DMS79 treated with DMSO at 0.1 percent for 48 hours (cell line): ENCODE data around the gene STBD1.
"Not testable (repeated sequence)": the region's sequence is repeated elsewhere in the genome, so short reads cannot be mapped to it uniquely, and the experiment has no call there.

Source experiments
- DNase-seq: peaks from one replicate; lab custom pipeline; 2025; lab: John Stamatoyannopoulos, UW

Gene STBD1

GRCh38 chr4:76283900-76284299, 22.6 kb upstream of the STBD1 start:
- DNase-seq, result no peak

GRCh38 chr4:76287811-76288210, 18.7 kb upstream of the STBD1 start:
- DNase-seq, result not testable (repeated sequence)

- no peak for DNase-seq
These were observed 13.8 kb upstream of the STBD1 start for GRCh38 chr4:76292730-76293129.

- DNase-seq, result no peak
These were observed 12.8 kb upstream of the STBD1 start for GRCh38 chr4:76293772-76294171.

- DNase-seq, result no peak
These were observed 10.2 kb upstream of the STBD1 start for GRCh38 chr4:76296286-76296820.

DNA sequence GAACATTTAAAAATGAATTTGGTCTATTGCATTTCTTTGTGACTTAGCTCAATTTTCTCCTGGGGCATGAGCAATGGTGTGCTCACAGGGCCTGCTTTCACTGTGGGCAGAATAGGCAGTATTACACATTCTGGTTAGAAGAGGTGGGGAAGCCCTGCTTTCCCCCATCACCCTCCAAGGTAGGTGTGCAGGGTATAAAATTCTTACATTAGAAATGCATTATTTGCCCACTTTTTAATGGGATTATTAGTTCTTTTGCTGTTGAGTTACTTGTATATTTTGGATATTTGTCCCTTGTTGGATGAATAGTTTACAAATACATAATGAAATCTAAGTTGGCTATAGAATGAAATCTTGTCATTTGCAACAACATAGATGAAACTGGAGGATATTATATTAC, 8.3 kb upstream of the STBD1 start:
- DNase-seq, result no peak

GRCh38 chr4:76300012-76300411, 6.5 kb upstream of the STBD1 start:
- DNase-seq, result no peak

DNA sequence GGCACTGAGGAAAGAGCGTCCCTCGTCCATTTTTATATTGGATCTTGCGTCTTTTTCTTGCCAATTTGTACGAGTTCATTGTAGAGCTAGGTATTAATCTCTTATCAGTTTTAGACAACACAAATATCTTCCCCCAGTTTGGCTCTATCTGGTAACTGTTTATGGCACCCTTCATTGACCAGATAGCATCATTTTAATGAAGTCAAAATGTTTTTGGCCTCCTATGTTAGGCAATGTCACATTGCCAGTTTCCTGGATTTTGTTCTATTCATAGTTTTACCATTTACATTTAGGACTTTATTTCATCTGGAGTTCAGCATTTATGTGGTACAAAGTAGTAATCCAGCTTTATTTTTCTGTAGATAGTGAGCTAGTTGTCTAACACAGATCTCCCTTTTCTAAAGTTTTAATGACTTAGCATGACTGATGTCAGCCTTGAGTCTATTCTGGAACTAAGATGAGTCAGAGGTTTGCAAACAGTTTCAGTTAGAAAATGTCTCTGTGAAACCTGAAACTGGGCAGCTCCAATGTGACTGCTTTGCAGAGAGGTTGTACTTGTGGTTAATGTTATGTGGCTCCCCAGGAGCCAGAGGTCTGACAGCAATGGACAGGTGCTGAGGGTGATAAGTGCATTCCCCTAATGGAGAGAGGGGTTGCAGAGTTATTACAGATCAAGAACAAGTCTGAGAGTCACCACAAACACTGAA, 5.3 kb upstream of the STBD1 start:
- peak; percentile 56 for DNase-seq

DNA sequence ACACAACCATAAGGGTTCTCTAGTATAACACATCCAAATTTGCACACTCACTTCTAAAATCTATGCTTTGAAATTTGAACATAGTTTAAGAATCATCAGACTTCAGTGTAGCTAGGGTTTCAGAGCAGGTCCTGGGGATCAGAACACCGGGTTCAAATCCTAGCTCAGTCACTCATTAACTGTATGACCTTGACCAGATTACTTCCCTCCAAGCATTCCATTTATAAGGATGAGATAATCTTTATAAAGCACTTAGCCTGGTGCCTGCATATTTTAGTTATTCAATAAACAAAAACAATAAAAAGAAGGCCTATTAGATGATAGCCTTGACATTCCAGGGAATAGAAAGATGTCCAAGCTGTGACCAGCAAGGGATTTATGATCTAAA, 4.8 kb upstream of the STBD1 start:
- no peak for DNase-seq

- no peak for DNase-seq
These were observed 3.6 kb upstream of the STBD1 start for GRCh38 chr4:76302826-76303438.

DNA sequence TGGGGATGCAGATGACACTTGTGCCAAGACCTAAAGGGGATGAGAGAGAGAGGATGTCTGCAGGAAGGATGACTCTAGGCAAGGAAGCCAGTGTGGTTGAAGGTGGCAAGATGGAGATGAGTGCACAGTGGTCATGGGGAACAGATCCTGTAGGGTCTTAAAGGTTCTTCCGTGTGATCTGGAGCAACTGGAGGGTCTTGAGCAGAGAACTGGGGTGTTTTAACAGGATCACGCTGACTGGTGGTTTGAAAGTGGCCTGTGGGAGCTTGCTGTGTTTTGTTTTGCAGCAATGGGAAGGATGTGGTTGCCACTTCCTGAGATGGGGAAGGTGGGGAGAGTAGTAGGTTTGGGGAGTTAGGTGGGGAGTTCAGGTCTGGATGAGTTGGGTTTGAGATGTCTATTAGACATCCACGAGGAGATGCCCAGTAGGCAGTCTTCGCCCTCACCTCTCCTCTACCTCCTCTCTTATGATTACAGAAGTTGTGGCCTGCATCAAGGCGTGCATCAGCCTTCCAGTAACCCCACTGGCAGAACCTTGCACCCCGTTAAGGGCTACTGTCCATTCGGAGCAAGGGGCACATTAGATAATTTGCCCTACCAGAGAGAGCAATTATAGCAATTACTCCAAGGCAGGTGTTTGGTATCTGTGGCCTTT, 1.4 kb upstream of the STBD1 start:
- DNase-seq, result no peak

- peak; percentile 22 for DNase-seq
These were observed 538 bp downstream of the STBD1 start for GRCh38 chr4:76306882-76307659.

- DNase-seq, result no peak
These were observed 1.1 kb downstream of the STBD1 start for GRCh38 chr4:76307660-76308014.

DNA sequence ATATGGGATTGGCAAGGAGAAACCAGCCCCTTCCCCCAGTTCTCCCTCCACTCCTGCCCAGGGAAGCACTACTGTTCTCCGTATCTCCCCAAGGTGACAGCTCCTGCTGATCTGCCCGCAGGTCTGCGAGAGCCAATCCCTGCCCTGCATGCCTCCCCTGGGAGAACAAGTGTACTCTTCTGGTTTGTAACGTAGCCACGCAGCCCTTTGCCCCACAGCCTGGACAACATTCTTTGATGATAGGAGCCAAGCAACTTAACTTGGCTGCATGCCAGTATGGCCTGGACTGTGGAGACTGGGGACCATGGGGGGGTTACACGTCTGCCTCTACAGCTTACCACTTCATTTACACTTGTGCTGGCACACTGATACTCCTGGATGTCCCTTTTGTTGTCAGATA, 2.0 kb downstream of the STBD1 start:
- no peak for DNase-seq

GRCh38 chr4:76309939-76310550, 3.5 kb downstream of the STBD1 start:
- no peak for DNase-seq

- no peak for DNase-seq
These were observed 4.2 kb downstream of the STBD1 start for GRCh38 chr4:76310683-76311082.

- no peak for DNase-seq
These were observed 5.4 kb downstream of the STBD1 start for GRCh38 chr4:76311896-76312331.

- no peak for DNase-seq
These were observed 5.9 kb downstream of the STBD1 start for GRCh38 chr4:76312457-76312856.

GRCh38 chr4:76313547-76313946, 7.0 kb downstream of the STBD1 start:
- DNase-seq, result no peak

- DNase-seq, result no peak
These were observed 8.9 kb downstream of the STBD1 start for GRCh38 chr4:76315267-76315918.

DNA sequence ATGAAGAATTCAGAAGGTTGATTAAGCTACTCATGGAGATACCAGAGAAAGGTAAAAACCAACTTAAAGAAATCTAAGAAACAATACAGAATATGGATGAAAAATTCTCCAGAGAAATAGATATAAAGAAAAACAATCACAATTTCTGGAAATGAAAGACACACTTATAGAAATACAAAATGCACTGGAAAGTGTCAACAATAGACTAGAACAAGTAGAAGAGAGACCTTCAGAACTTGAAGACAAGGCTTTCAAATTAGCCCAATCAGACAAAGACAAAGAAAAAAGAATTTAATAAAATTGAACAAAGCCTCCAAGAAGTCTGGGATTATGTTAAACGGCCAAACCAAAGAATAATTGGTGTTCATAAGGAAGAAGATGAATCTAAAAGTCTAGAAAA, 9.6 kb downstream of the STBD1 start:
- DNase-seq, result no peak
